ENCODE results near the gene ZNF716. TPM values are rescaled to one million over a fixed set of nuclear protein-coding genes. Genes with fewer than 3 reads are reported as not detected.

The ZNF716 gene
- total RNA-seq, 1 experiment from 2014 or later: not detected

GRCh38 chr7:57426629-57427003 is 23.4 kb upstream of the ZNF716 start:
- H3K79me1 ChIP-seq (ENCODE audit: insufficient read depth, low read depth, low read length, poor library complexity, severe bottlenecking): no peaks in the 10 kb centered on the region
- H3K4me1 Mint-ChIP-seq: no peaks in the 10 kb centered on the region
- H3K9me3 ChIP-seq (ENCODE audit: control insufficient read depth, low read depth, low read length): peaks cover 73% of the 10 kb centered on the region
- H3K4ac ChIP-seq (ENCODE audit: low read depth, low read length): no peak overlapping the region
- peaks cover 77 to 90% of the 10 kb centered on the region in 2 experiments for H3K9me3 Mint-ChIP-seq
- H4K20me1 ChIP-seq (ENCODE audit: control insufficient read depth, insufficient read depth, insufficient read length): no peaks in the 10 kb centered on the region
- H2AK5ac ChIP-seq (ENCODE audit: insufficient read length, low read length): no peak overlapping the region
- no peak overlapping the region for H2BK12ac ChIP-seq (ENCODE audit: insufficient read length, low read depth, low read length)
- no peaks in the 10 kb centered on the region for H3K27me3 ChIP-seq (ENCODE audit: insufficient read depth, low read length)
- H3K56ac ChIP-seq (ENCODE audit: insufficient read length, low read depth, low read length): no peak overlapping the region
- H3K27ac Mint-ChIP-seq: no peak overlapping the region
- no CpG with 5 or more reads among the region's 11 CpGs for WGBS (ENCODE audit: extremely low coverage, insufficient read length, low lambda C conversion rate)
- no peak overlapping the region for H2BK120ac ChIP-seq (ENCODE audit: low read depth, low read length, poor library complexity, severe bottlenecking)
- no peak overlapping the region for H3K4me2 ChIP-seq (ENCODE audit: insufficient read depth, insufficient read length, low read length)
- no peak overlapping the region for H2BK20ac ChIP-seq (ENCODE audit: low read depth, low read length, poor library complexity, severe bottlenecking)
- H3K18ac ChIP-seq (ENCODE audit: insufficient read length, low read depth, low read length): no peak overlapping the region
- no peak overlapping the region for H3K23ac ChIP-seq (ENCODE audit: insufficient read length, low read depth, low read length)
- H3K14ac ChIP-seq (ENCODE audit: insufficient read depth, low read length): no peak overlapping the region
- H4K91ac ChIP-seq (ENCODE audit: insufficient read length, low read depth, low read length): no peak overlapping the region
- H4K5ac ChIP-seq (ENCODE audit: insufficient read length, low read depth, low read length): no peak overlapping the region
- no peak overlapping the region for H3K4me3 Mint-ChIP-seq
- H3K27ac ChIP-seq (ENCODE audit: insufficient read length, low read depth, low read length): no peak overlapping the region
- no peak overlapping the region for H2AFZ ChIP-seq (ENCODE audit: low read length)
- H3K79me2 ChIP-seq (ENCODE audit: insufficient read depth, low read length): no peaks in the 10 kb centered on the region
- H2BK5ac ChIP-seq (ENCODE audit: insufficient read length, low read length): no peak overlapping the region
- H4K8ac ChIP-seq (replicated peaks; ENCODE audit: insufficient read length, low read depth, low read length): no peak overlapping the region
- no peak overlapping the region for H3T11ph ChIP-seq (ENCODE audit: low read length)
- no peak overlapping the region for H2BK15ac ChIP-seq (ENCODE audit: low read depth, low read length)
- H3K27me3 Mint-ChIP-seq (ENCODE audit: low read depth): no peaks in the 10 kb centered on the region
- DNase-seq: no peak
- H3K9ac ChIP-seq (ENCODE audit: extremely low read depth, insufficient read length, low read length): no peak overlapping the region
- no peaks in the 10 kb centered on the region for H3K23me2 ChIP-seq (ENCODE audit: insufficient read length, low read depth, low read length, poor library complexity, severe bottlenecking)
- peaks cover 0 to 19% (median 3%) of the 10 kb centered on the region in 3 experiments; a peak in 5 of 7 replicates for H3K36me3 Mint-ChIP-seq (ENCODE audit: insufficient read depth in 1 of 3, low read depth in 3 of 3)
- no peaks in the 10 kb centered on the region for H3K4me1 ChIP-seq (ENCODE audit: insufficient read depth, low read length)
- TF ChIP-seq CTCF (conservative IDR thresholded peaks at IDR 0.05): no peak
